ENCODE results near the gene SLC13A4. TPM values are rescaled to one million over a fixed set of nuclear protein-coding genes. Genes with fewer than 3 reads are reported as not detected.

SLC13A4 gene
- polyA plus RNA-seq, 1 donor from 2014 or later: 1.4 TPM

DNA sequence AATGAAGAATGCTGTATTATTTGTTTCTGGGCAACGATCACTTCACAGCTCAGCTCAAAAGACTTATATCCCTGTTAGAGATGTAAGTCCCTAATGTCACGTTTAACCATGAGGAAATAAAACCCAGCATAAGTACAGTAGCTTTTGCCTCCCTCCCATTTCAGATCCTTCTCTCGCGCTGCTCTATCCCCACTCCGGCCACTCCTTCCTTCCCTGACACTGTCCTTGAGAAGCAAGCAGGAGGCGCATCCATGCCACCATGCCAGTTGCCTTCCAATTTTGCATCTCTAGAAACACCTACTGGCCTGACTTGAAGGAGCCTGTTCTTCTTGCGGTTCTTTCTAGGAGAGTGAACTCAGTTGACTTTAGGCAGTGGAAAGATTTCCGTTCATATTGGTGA lies 19.4 kb upstream of the SLC13A4 start:
- no peak overlapping the region for H3K4me2 ChIP-seq (ENCODE audit: low read length)
- TF ChIP-seq EZH2 (IDR thresholded peaks at IDR 0.05; ENCODE audit: borderline replicate concordance, insufficient read depth, low read length, poor library complexity, severe bottlenecking) (no peak), RAD21 (conservative IDR thresholded peaks at IDR 0.05) (no peak), MXI1 (conservative IDR thresholded peaks at IDR 0.05; ENCODE audit: poor library complexity, severe bottlenecking) (no peak), TAF1 (IDR thresholded peaks at IDR 0.05; ENCODE audit: low read depth) (no peak), POLR2AphosphoS5 (IDR thresholded peaks at IDR 0.05) (no peak)
- TF ChIP-seq, protein P1, sequence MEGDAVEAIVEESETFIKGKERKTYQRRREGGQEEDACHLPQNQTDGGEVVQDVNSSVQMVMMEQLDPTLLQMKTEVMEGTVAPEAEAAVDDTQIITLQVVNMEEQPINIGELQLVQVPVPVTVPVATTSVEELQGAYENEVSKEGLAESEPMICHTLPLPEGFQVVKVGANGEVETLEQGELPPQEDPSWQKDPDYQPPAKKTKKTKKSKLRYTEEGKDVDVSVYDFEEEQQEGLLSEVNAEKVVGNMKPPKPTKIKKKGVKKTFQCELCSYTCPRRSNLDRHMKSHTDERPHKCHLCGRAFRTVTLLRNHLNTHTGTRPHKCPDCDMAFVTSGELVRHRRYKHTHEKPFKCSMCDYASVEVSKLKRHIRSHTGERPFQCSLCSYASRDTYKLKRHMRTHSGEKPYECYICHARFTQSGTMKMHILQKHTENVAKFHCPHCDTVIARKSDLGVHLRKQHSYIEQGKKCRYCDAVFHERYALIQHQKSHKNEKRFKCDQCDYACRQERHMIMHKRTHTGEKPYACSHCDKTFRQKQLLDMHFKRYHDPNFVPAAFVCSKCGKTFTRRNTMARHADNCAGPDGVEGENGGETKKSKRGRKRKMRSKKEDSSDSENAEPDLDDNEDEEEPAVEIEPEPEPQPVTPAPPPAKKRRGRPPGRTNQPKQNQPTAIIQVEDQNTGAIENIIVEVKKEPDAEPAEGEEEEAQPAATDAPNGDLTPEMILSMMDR (IDR thresholded peaks at IDR 0.05; ENCODE audit: poor library complexity, severe bottlenecking): no peak
- no peaks in the 10 kb centered on the region for H3K9me3 ChIP-seq (ENCODE audit: low read length)
- no peaks in the 10 kb centered on the region for H3K79me2 ChIP-seq (replicated peaks; ENCODE audit: insufficient read depth, low read length)
- no peaks in the 10 kb centered on the region for H3F3A ChIP-seq (ENCODE audit: insufficient read depth, low read length, poor library complexity, severe bottlenecking)
- H3K9ac ChIP-seq (ENCODE audit: low read length): no peak overlapping the region
- H4K20me1 ChIP-seq (ENCODE audit: insufficient read depth): no peaks in the 10 kb centered on the region
- no peak overlapping the region for H3K27ac ChIP-seq (ENCODE audit: low read length)
- no peaks in the 10 kb centered on the region for H3K9me2 ChIP-seq (ENCODE audit: insufficient read depth, low read length)
- no peaks in the 10 kb centered on the region for H3K27me3 ChIP-seq (ENCODE audit: insufficient read depth, low read depth, low read length)
- H3K4me3 ChIP-seq (ENCODE audit: low read length): no peak overlapping the region
- H2AFZ ChIP-seq (ENCODE audit: low read depth, low read length): no peak overlapping the region
- no peaks in the 10 kb centered on the region for H3K36me3 ChIP-seq (ENCODE audit: insufficient read depth, low read length)

DNA sequence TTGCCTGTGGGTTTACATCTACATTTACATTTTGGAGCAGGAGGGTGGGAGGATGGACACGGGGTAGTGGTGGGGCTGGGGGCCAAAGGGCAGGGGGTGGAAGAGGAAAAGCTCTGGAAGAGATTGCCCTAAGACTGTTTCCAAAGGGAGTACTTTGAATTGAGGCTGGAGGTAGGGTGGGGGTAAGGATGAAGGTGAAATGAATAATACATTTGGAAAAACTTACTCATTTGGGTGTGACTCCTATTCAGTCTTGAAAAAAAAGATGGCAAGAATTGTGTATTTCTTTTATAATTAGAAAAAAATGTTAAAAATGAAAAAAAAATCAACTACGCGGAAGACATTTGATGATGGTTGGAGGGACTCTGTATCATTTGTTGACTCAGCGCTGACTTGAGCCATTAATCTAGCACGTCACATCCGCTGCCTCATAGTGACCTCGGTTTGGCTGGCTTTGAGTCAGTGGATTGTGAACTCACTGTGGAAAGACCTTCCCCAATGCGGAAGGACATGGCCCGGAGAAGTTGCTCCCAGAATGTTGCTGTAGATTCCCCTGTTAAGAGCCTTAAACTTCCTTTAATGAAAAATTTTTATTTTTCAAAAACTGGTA lies 17.8 kb upstream of the SLC13A4 start:
- no peak overlapping the region for H3K4me3 ChIP-seq (ENCODE audit: low read length)
- H3K9me2 ChIP-seq (ENCODE audit: insufficient read depth, low read length): no peaks in the 10 kb centered on the region
- no peak overlapping the region for H3K9ac ChIP-seq (ENCODE audit: low read length)
- no peak overlapping the region for H3K27ac ChIP-seq (ENCODE audit: low read length)
- no peaks in the 10 kb centered on the region for H3K36me3 ChIP-seq (ENCODE audit: insufficient read depth, low read length)
- no peaks in the 10 kb centered on the region for H4K20me1 ChIP-seq (ENCODE audit: insufficient read depth)
- H3K4me2 ChIP-seq (ENCODE audit: low read length): no peak overlapping the region
- TF ChIP-seq POLR2AphosphoS5 (IDR thresholded peaks at IDR 0.05) (no peak), TAF1 (IDR thresholded peaks at IDR 0.05; ENCODE audit: low read depth) (no peak), MXI1 (conservative IDR thresholded peaks at IDR 0.05; ENCODE audit: poor library complexity, severe bottlenecking) (no peak), RAD21 (conservative IDR thresholded peaks at IDR 0.05) (no peak), EP300 (conservative IDR thresholded peaks at IDR 0.05; ENCODE audit: poor library complexity, severe bottlenecking) (no peak), EZH2 (IDR thresholded peaks at IDR 0.05; ENCODE audit: borderline replicate concordance, insufficient read depth, low read length, poor library complexity, severe bottlenecking) (no peak), SMC3 (conservative IDR thresholded peaks at IDR 0.05; ENCODE audit: poor library complexity) (no peak)
- TF ChIP-seq, protein P1 (IDR thresholded peaks at IDR 0.05; ENCODE audit: poor library complexity, severe bottlenecking): no peak
- TF ChIP-seq, protein P2, sequence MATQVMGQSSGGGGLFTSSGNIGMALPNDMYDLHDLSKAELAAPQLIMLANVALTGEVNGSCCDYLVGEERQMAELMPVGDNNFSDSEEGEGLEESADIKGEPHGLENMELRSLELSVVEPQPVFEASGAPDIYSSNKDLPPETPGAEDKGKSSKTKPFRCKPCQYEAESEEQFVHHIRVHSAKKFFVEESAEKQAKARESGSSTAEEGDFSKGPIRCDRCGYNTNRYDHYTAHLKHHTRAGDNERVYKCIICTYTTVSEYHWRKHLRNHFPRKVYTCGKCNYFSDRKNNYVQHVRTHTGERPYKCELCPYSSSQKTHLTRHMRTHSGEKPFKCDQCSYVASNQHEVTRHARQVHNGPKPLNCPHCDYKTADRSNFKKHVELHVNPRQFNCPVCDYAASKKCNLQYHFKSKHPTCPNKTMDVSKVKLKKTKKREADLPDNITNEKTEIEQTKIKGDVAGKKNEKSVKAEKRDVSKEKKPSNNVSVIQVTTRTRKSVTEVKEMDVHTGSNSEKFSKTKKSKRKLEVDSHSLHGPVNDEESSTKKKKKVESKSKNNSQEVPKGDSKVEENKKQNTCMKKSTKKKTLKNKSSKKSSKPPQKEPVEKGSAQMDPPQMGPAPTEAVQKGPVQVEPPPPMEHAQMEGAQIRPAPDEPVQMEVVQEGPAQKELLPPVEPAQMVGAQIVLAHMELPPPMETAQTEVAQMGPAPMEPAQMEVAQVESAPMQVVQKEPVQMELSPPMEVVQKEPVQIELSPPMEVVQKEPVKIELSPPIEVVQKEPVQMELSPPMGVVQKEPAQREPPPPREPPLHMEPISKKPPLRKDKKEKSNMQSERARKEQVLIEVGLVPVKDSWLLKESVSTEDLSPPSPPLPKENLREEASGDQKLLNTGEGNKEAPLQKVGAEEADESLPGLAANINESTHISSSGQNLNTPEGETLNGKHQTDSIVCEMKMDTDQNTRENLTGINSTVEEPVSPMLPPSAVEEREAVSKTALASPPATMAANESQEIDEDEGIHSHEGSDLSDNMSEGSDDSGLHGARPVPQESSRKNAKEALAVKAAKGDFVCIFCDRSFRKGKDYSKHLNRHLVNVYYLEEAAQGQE (IDR thresholded peaks at IDR 0.05; ENCODE audit: borderline replicate concordance): no peak
- no peak overlapping the region for H2AFZ ChIP-seq (ENCODE audit: low read depth, low read length)
- no peaks in the 10 kb centered on the region for H3K79me2 ChIP-seq (replicated peaks; ENCODE audit: insufficient read depth, low read length)
- H3F3A ChIP-seq (ENCODE audit: insufficient read depth, low read length, poor library complexity, severe bottlenecking): no peaks in the 10 kb centered on the region
- no peaks in the 10 kb centered on the region for H3K9me3 ChIP-seq (ENCODE audit: low read length)
- H3K27me3 ChIP-seq (ENCODE audit: insufficient read depth, low read depth, low read length): no peaks in the 10 kb centered on the region

Data from neural cell (in vitro differentiated cells).